OCI-LY3 (cell line): Measurements from ENCODE around the gene GLCE.
"Not testable (repeated sequence)": the region's sequence is repeated elsewhere in the genome, so short reads cannot be mapped to it uniquely, and the experiment has no call there.

Experiments
- EZH2phosphoT487 ChIP-seq: fragments of 200-600 bp; shearing (Covaris generic); IDR thresholded peaks from 2 replicates; pipeline ENCODE4 v1.6.1; 2018; ENCODE audit warnings: antibody characterized with exemption, mixed run types, low read depth
- TF ChIP-seq, protein P1 (sequence below): fragments of 200-600, 300-600 bp; sonication (generic); IDR thresholded peaks from 2 replicates; pipeline ENCODE4 v1.5.1; 2014; ENCODE audit warnings: antibody characterized with exemption, low read length, low read depth

DNA sequence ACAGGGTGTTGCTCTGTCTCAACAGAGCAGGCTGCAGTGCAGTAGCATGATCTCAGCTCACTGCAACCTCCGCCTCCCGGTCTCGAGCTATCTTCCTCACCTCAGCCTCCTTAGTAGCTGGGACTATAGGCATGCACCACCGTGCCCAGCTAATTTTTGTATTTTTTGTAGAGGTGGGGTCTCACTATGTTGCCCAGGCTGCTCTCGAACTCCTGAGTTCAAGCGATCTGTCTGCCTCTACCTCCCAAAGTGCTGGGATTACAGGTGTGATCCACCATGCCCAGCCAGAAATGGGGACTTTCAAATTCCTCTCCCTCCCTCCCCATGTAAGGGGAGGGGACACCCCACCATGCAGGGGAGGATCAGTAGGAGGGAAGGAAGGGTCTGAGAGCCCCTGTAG lies 141.7 kb downstream of the GLCE start:
- TF ChIP-seq, protein P1, sequence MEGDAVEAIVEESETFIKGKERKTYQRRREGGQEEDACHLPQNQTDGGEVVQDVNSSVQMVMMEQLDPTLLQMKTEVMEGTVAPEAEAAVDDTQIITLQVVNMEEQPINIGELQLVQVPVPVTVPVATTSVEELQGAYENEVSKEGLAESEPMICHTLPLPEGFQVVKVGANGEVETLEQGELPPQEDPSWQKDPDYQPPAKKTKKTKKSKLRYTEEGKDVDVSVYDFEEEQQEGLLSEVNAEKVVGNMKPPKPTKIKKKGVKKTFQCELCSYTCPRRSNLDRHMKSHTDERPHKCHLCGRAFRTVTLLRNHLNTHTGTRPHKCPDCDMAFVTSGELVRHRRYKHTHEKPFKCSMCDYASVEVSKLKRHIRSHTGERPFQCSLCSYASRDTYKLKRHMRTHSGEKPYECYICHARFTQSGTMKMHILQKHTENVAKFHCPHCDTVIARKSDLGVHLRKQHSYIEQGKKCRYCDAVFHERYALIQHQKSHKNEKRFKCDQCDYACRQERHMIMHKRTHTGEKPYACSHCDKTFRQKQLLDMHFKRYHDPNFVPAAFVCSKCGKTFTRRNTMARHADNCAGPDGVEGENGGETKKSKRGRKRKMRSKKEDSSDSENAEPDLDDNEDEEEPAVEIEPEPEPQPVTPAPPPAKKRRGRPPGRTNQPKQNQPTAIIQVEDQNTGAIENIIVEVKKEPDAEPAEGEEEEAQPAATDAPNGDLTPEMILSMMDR = not testable (repeated sequence)
- not testable (repeated sequence) for TF ChIP-seq EZH2phosphoT487
